ENCODE data around the gene FBRS.

- TF ChIP-seq ATAD3A (CRISPR knock-in tag; IDR thresholded peaks at IDR 0.05) (no peak), MTF1 (CRISPR knock-in tag; IDR thresholded peaks at IDR 0.05) (no peak), DMTF1 (CRISPR knock-in tag; IDR thresholded peaks at IDR 0.05) (no peak), ATF2 (CRISPR knock-in tag; IDR thresholded peaks at IDR 0.05) (no peak), EEA1 (CRISPR knock-in tag; IDR thresholded peaks at IDR 0.05; ENCODE audit: borderline replicate concordance) (no peak), YY1 (IDR thresholded peaks at IDR 0.05; ENCODE audit: insufficient read depth, insufficient replicate concordance, low read depth, low read length) (no peak), ARID2 (CRISPR knock-in tag; IDR thresholded peaks at IDR 0.05; ENCODE audit: borderline replicate concordance) (0 out of 2 replicates have a peak, but pooled peaks have one; percentile 50)
Measured at GRCh38 chr16:30615358-30616091, 42.7 kb upstream of the FBRS start.
